ENCODE measurements around the gene RALGDS.
"Not testable (repeated sequence)": the region's sequence is repeated elsewhere in the genome, so short reads cannot be mapped to it uniquely, and the experiment has no call there.

The RALGDS gene

DNA sequence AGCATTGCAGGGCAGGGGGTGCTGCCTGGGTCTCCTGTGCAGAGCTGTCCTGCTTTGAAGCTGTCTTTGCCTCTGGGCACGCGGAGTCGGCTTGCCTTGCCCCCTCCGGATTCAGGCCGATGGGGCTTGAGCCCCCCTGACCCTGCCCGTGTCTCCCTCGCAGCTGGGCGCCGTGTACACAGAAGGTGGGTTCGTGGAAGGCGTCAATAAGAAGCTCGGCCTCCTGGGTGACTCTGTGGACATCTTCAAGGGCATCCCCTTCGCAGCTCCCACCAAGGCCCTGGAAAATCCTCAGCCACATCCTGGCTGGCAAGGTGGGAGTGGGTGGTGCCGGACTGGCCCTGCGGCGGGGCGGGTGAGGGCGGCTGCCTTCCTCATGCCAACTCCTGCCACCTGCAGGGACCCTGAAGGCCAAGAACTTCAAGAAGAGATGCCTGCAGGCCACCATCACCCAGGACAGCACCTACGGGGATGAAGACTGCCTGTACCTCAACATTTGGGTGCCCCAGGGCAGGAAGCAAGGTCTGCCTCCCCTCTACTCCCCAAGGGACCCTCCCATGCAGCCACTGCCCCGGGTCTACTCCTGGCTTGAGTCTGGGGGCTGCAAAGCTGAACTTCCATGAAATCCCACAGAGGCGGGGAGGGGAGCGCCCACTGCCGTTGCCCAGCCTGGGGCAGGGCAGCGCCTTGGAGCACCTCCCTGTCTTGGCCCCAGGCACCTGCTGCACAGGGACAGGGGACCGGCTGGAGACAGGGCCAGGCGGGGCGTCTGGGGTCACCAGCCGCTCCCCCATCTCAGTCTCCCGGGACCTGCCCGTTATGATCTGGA lies 56.6 kb downstream of the RALGDS start:
- DNase-seq: no peak

DNA sequence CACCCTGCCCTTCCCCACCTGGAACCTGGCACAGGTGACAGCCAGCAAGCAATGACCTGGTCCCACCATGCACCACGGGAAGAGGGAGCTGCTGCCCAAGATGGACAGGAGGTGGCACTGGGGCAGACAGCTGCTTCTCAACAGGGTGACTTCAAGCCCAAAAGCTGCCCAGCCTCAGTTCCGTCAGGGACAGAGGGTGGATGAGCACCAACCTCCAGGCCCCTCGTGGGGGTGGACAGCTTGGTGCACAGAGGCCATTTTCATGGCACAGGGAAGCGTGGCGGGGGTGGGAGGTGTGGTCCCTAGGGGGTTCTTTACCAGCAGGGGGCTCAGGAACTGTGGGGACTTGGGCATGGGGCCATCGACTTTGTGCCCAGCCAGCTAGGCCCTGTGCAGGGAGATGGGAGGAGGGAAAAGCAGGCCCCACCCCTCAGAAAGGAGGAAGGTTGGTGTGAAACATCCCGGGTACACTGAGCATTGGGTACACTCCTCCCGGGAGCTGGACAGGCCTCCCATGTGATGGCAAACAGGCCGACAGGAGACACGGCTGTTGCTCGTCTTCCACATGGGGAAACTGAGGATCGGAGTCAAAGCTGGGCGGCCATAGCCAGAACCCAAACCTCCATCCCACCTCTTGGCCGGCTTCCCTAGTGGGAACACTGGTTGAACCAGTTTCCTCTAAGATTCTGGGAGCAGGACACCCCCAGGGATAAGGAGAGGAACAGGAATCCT lies 57.4 kb downstream of the RALGDS start:
- DNase-seq: no peak

DNA sequence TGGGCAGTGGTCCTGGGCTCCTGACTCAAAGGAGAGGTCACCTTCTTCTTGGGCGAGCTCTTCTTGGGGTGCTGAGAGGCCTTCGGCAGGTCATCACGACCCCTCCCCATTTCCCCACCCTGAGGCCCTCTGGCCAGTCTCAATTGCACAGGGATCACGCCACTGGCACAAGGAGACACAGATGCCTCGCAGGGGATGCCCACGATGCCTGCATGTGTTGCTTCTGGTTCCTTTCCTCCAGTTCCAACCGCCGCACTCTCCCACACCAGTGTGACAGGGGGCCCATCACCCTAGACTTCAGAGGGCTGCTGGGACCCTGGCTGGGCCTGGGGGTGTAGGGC lies 57.9 kb downstream of the RALGDS start:
- DNase-seq: no peak

DNA sequence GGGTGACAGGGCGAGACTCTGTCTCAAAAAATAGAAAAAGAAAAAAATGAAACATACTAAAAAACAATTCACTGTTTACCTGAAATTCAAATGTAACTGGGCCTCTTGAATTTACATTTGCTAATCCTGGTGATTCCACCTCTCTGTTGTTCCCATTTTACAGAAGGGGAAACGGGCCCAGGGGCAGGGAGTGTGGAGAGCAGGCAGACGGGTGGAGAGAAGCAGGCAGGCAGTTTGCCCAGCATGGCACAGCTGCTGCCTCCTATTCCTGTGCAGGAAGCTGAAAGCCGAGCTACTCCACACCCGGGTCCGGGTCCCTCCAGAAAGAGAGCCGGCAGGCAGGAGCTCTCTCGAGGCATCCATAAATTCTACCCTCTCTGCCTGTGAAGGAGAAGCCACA lies 58.5 kb downstream of the RALGDS start:
- not testable (repeated sequence) for DNase-seq

DNA sequence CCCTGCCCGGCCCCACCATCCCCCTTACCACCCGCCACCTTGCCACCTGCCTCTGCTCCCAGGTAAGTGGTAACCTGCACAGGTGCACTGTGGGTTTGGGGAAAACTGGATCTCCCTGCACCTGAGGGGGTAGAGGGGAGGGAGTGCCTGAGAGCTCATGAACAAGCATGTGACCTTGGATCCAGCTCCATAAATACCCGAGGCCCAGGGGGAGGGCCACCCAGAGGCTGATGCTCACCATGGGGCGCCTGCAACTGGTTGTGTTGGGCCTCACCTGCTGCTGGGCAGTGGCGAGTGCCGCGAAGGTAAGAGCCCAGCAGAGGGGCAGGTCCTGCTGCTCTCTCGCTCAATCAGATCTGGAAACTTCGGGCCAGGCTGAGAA lies 59.3 kb downstream of the RALGDS start, which contains the start of gene CEL:
CEL (plus strand) TSS at position 218 of the 382 bp plus-strand sequence; CDS start at position 240, 22 bp downstream.
- not testable (repeated sequence) for DNase-seq

DNA sequence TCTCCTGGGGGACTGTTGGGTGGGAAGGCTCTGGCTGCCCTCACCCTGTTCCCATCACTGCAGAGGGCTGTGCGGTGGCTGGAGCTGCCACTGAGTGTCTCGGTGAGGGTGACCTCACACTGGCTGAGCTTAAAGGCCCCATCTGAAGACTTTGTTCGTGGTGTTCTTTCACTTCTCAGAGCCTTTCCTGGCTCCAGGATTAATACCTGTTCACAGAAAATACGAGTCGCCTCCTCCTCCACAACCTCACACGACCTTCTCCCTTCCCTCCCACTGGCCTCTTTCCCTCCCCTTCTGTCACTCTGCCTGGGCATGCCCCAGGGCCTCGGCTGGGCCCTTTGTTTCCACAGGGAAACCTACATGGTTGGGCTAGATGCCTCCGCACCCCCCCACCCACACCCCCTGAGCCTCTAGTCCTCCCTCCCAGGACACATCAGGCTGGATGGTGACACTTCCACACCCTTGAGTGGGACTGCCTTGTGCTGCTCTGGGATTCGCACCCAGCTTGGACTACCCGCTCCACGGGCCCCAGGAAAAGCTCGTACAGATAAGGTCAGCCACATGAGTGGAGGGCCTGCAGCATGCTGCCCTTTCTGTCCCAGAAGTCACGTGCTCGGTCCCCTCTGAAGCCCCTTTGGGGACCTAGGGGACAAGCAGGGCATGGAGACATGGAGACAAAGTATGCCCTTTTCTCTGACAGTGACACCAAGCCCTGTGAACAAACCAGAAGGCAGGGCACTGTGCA lies 59.8 kb downstream of the RALGDS start:
- DNase-seq: not testable (repeated sequence)

DNA sequence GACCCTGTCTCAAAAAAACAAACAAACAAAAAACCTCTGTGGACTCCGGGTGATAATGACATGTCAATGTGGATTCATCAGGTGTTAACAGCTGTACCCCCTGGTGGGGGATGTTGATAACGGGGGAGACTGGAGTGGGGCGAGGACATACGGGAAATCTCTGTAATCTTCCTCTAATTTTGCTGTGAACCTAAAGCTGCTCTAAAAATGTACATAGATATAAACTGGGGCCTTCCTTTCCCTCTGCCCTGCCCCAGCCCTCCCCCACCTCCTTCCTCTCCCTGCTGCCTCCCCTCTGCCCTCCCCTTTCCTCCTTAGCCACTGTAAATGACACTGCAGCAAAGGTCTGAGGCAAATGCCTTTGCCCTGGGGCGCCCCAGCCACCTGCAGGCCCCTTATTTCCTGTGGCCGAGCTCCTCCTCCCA lies 60.6 kb downstream of the RALGDS start:
- no peak for DNase-seq

DNA sequence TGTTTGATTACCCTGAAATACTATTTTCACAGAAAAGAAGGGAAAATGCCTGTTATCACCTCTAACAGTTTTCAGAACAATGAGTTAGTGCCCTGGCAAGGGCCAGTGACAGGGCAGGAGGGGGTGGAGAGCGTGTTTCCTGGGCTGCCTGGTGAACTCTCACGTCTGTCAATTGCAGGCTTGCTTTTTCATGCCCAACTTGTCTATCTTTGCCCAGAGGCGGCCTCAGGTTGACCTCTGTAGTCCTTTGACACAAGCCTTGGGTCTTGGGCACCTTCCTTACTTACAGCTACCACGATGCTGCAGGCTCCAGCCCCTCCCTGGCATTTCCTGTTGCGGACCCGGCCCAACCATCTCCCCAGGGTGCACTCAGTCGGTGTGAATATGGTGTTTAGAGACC lies 61.4 kb downstream of the RALGDS start:
- no peak for DNase-seq

DNA sequence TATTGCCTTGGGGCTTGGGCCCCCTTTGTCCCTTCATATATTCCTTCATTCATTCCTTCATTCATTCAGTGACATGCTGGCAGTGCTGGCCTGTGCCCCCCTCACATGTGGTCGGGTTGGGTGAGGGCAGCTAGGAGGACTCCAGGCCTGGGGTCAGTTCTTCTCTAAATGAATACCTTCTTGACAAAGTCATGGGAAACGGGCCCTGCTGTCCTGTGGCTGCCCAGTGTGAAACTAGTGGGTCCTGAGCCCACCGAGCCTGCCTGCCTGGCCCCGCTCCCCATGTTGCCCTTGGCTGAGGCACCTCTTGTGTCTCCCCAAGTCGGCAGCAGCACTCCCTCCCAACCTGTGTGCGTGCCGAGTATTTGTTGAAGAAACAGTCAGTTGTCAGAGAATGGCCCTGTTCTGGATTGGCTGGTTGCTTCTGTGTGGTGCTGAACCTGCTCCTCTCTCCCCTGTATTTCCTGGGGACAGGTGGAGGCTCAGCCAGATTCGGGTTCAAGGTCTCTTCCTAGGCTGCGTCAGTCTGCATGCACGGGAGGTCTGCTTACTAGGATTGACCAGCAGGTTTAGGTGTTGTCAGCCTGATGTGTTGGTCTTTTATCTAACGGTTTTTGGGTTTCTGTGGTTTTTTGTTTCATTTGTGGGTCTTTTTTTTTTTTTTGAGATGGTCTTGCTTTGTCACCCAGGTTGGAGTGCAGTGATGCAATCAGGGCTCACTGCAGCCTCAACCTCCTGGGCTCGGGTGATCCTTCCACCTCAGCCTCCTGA lies 62.3 kb downstream of the RALGDS start:
- no peak for DNase-seq

DNA sequence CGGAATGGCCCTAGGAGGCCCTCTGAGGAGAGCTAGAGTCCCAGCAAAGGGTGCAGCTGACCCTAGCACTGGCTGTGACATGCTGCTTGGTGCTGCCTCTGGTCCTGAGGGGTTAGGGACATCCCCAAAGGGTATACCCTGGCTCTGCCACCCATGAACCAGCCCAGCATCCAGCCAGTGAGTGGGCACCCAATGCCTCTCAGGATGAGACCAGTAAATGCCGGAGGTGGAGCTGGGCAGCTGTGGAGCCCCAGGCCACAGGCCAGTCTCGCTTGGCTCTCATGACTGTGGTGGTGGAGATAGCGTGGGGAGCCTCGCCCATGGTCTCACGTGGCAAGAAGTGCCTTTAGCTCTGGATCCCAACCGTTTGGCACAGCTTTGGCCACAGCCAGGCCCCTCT lies 63.0 kb downstream of the RALGDS start:
- no peak for DNase-seq

DNA sequence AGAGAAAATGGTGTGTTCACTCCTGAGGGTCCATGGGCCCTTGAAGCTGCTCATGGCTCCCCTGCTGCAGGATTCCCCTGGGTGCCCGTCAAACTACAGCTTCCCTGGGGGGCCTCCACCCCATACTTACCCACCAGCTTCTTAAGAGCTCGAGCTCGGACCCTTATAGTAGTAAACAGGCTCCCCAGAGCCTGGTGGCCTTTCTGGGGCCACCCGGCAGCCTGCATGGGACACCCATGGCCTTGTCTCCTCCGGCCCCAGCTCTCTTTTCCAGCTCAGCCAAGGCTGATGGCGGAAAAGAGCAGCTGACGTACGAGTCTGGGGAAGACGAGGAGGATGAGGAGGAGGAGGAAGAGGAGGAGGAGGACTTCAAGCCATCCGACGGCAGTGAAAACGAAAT lies 63.5 kb downstream of the RALGDS start:
- DNase-seq: no peak

DNA sequence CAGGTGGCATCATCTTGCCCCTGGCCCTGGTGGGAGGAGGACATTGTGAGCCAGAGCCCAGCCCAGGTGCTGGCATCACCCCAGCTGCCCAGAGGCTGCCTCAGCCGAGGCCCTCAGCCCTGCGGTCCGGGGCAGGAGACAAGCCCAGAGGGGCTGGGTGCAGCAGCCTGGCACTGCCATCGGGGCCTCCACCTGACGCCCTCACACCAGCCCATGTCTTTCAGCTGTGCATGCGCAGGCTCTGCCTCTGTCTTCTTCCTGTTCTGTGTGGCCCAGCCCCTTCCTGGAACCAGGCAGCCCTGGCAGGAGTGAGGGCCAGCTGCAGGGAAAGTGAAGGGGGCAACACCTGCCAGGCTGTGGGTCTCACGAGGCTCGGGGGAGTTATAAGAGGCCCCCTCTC lies 64.0 kb downstream of the RALGDS start:
- no peak for DNase-seq

DNA sequence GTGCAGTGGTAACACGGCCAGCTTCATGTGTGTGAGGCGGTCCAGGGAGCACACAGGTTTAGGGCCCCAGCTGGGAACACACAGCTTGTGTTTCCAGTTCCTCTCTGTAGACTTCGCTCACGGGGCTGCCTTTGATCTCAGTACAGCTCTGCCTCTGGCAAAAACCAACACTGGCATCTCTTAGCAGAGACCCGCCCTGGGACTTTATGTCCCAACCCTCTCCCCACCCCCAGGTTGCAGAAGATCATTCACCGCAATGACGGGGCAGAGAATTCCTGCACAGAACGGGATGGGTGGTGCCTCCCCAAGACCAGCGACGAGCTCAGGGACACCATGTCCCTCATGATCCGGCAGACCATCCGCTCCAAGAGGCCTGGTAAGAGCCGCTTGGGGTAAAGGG lies 64.5 kb downstream of the RALGDS start:
- no peak for DNase-seq

DNA sequence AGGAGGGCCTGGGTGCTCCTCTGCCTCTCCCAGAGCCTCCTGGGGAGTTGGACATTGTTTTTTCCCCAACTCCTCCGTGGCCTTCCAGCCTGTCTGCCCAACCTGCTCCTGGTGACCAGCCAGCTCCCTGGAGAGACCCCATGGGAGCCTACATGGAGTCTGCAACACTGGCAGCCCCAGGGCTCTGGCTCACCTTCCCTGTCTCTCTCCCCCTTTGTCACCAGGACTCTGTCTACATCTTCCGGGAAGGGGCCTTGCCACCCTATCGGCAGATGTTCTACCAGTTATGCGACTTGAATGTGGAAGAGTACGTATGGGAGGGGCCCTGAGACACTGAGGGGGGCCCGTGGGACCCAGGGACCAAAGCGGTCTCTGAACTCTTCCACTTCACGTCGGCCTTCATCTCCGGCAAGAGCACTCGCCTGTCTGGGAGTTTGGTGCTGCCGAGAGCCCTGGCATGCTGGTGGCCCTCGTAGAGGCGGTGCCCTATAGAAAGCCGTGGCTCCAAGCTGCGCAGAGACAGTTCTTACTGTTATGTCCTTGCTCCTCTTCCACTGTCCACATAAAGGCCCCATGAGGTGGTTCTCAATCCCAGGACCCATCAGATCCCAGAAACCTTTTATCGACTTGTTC lies 65.1 kb downstream of the RALGDS start:
- no peak for DNase-seq

DNA sequence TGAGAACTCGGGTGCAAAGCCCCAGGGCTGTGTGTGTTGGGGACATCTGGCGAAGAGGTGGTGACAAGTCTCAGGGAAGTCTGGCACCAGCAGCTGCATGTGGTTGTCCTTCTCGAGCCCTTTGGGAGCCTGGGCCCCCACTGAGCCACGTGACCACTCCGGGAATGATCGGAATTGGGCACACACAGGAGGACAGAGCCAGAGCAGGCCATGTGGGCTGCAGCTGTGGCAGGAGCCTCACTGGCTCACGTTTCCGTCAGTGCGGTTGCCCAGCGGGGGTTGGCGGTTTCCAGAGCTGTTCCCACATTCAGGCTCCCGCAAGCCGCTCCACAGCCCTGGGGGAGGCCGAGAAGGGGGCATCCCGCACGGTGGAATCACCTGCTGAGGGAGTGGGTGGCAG lies 66.1 kb downstream of the RALGDS start:
- no peak for DNase-seq

DNA sequence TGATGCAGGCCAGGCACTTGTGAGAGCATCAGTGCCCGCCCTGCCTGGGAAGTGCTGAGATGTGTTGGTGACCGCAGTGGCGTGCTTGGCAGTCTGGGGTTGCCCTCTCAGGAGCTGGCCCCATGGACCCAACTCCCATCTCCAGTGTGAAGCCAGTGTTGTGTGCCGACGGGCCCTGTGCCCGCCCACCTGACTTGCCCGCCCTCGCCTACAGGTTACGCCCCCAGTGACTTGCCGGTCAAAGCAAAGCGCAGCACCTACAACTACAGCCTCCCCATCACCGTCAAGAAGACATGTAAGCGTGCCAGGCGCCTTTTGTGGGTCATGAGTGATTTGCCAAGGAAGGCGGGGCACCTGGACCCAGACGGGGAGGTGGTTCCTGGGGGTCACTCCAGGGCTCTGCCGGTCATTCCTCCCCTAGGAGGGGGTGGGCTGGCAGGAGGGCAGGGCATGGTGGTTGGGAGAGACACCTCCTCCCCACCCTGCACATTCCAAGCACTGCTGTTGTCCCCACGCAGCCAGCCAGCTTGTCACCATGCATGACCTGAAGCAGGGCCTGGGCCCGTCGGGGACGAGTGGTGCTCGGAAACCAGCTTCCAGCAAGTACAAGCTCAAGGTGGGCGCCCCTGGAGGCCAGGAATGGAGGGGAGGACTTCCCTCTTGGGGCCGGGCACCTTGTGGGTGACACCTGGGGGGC lies 66.7 kb downstream of the RALGDS start:
- DNase-seq: no peak

DNA sequence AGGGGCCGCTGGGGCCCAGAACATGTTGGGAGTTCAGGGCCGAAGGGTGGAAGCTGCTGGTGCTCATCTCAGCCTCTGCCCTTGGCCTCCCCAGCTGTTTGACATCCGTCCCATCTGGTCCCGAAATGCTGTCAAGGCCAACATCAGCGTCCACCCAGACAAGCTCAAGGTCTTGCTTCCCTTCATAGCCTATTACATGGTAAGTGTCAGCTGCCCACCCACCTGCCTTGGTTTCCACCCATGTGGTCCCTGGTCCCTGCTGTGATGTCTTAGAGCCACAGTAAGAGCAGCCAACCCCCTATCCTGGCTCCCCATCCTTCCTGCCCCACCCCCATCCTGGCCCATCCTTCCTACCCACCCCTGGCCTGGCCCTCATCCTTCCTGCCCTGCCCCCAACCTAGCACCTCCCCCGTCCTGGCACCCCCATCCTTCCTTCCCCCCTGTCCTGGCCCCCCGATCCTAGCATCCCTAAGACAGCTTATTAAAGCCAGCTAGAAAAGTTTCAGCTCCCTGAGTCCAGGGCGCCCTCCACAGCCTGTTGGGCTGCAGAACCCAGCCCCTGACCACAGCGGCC lies 69.0 kb downstream of the RALGDS start:
- DNase-seq: no peak

DNA sequence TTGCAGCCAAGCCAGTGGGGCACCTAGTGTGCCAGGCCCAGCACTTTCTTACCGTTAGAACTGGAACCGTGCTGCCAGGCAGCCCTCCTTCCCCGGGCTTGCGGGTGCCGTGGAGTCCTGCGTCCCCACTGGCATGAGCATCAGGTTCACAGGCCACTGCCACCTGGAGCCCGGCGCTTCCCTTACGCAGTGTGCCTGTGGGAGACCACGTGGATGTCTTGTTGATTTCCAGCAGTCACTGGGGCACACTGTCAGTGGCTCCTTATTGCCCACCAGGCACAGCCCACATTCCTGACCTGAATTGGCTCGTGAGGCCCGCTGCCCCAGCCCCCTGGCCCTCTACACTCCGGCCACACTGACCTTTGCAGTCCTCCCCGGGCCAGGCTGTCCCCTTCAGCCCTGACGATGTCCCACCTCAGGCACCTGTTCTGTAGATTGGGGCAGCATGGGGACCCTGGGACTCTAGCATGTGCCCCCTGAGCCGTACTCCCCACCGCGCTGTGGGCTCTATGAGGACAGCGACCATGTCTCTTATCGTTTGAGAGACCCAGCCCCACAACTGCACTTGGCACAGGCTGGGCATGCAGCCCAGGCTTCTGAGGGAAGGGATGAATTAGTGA lies 69.6 kb downstream of the RALGDS start:
- no peak for DNase-seq

DNA sequence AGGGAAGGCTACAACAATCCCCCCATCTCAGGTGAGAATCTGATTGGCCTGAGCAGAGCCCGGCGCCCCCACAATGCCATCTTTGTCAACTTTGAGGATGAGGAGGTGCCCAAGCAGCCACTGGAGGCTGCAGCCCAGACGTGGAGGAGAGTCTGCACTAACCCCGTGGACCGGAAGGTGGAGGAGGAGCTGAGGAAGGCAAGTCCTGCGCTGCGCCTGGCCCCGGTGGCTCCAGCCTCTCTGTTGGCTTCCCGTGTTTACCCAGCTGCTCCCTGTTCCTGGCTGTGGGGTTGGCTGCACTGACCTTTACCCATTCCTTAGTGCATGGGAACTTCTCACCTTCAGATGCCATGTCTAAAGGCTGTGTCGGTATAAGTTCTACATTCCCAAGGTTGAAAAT lies 70.3 kb downstream of the RALGDS start:
- no peak for DNase-seq

DNA sequence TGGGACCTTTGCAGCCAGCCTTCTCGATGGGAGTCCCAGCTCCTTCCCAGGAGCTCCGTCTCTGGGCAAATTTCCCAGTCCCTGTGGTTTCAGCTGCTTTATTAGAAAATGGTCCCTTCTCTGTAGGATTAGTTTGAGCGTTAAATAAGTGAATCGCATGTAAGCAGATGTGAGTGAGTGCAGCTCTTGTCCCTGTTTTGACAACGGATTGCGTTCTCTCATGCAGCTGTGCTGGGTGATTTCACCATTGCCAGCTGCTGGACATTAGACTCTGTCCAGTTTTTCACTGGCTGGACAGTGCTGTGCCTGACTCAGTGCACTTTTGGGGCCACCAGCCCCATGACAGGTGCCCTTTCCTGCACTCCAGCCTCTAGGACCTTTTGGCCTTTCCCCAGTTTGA lies 70.9 kb downstream of the RALGDS start:
- DNase-seq: no peak

DNA sequence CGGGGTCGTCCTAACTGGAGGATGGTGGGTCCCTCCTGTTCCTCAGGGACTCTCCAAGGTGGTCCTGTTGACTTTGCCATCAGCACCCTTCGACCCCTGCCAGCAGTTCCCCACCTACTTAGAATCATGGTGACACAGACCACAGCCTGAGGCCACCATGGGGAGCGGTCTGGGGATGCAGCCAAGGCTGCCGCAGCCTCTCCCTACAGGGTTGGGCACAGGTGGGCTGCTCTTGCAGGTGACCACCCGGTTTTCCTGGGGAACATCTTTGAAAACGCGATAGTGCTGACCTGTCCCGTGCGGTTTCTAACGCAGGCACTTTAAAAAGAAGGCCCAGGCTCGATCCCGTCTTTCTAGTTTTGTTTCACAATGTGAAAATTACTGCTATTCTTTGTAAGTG lies 72.0 kb downstream of the RALGDS start:
- DNase-seq: no peak

All from activated CD4-positive, CD25-positive, alpha-beta regulatory T cell treated with anti-CD3 and anti-CD28 coated beads, Interleukin-2, amount 50 U/mL, for 72 hours (primary cell).